ENCODE results near the gene ERC1. TPM values are rescaled to one million over a fixed set of nuclear protein-coding genes. Genes with fewer than 3 reads are reported as not detected.

ERC1 gene
- polyA plus RNA-seq, 1 donor, result 17.5 TPM

- H3K27me3 ChIP-seq (ENCODE audit: control insufficient read depth, insufficient read depth, low read length), result no peaks in the 10 kb centered on the region
- H3K4me1 ChIP-seq (ENCODE audit: control insufficient read depth, insufficient read depth, low read length), result no peaks in the 10 kb centered on the region
- no peak for DNase-seq
- H3K27ac ChIP-seq (ENCODE audit: low read length), result no peak overlapping the region
- H3K36me3 ChIP-seq (ENCODE audit: control insufficient read depth, insufficient read depth, low read length), result no peaks in the 10 kb centered on the region
- H3K4me3 ChIP-seq (ENCODE audit: low read length), result no peak overlapping the region
- H3K9me3 ChIP-seq (ENCODE audit: control insufficient read depth, low read depth, low read length), result no peaks in the 10 kb centered on the region
- no CpG with 5 or more reads among the region's 1 CpG for WGBS (ENCODE audit: insufficient coverage, low lambda C conversion rate)
Observed at GRCh38 chr12:1357711-1358110, 366.7 kb downstream of the ERC1 start.

- no peaks in the 10 kb centered on the region for H3K36me3 ChIP-seq (ENCODE audit: control insufficient read depth, insufficient read depth, low read length)
- 80% methylated on average over 1 of the region's 2 CpGs for WGBS (ENCODE audit: insufficient coverage, low lambda C conversion rate)
- H3K4me1 ChIP-seq (ENCODE audit: control insufficient read depth, insufficient read depth, low read length), result no peaks in the 10 kb centered on the region
- H3K27ac ChIP-seq (ENCODE audit: low read length), result no peak overlapping the region
- no peak for DNase-seq
- H3K9me3 ChIP-seq (ENCODE audit: control insufficient read depth, low read depth, low read length), result no peaks in the 10 kb centered on the region
- no peak overlapping the region for H3K4me3 ChIP-seq (ENCODE audit: low read length)
- no peaks in the 10 kb centered on the region for H3K27me3 ChIP-seq (ENCODE audit: control insufficient read depth, insufficient read depth, low read length)
Observed at GRCh38 chr12:1360441-1361210, 369.6 kb downstream of the ERC1 start.

GRCh38 chr12:1362143-1362662, 371.2 kb downstream of the ERC1 start:
- Histone ChIP-seq H3K9me3 (ENCODE audit: control insufficient read depth, low read depth, low read length) (no peaks in the 10 kb centered on the region), H3K27me3 (ENCODE audit: control insufficient read depth, insufficient read depth, low read length) (no peaks in the 10 kb centered on the region), H3K4me1 (ENCODE audit: control insufficient read depth, insufficient read depth, low read length) (no peaks in the 10 kb centered on the region), H3K4me3 (ENCODE audit: low read length) (no peak overlapping the region), H3K27ac (ENCODE audit: low read length) (no peak overlapping the region), H3K36me3 (ENCODE audit: control insufficient read depth, insufficient read depth, low read length) (no peaks in the 10 kb centered on the region)
- DNase-seq, result no peak
- no CpG with 5 or more reads among the region's 6 CpGs for WGBS (ENCODE audit: insufficient coverage, low lambda C conversion rate)

GRCh38 chr12:1365703-1366102, 374.7 kb downstream of the ERC1 start:
- H3K36me3 ChIP-seq (ENCODE audit: control insufficient read depth, insufficient read depth, low read length), result no peaks in the 10 kb centered on the region
- no peaks in the 10 kb centered on the region for H3K9me3 ChIP-seq (ENCODE audit: control insufficient read depth, low read depth, low read length)
- no peak for DNase-seq
- WGBS (ENCODE audit: insufficient coverage, low lambda C conversion rate), result 100% methylated on average over 1 of the region's 1 CpG
- no peak overlapping the region for H3K27ac ChIP-seq (ENCODE audit: low read length)
- no peaks in the 10 kb centered on the region for H3K4me1 ChIP-seq (ENCODE audit: control insufficient read depth, insufficient read depth, low read length)
- no peak overlapping the region for H3K4me3 ChIP-seq (ENCODE audit: low read length)
- no peaks in the 10 kb centered on the region for H3K27me3 ChIP-seq (ENCODE audit: control insufficient read depth, insufficient read depth, low read length)

GRCh38 chr12:1367331-1368291, 376.6 kb downstream of the ERC1 start:
- H3K9me3 ChIP-seq (ENCODE audit: control insufficient read depth, low read depth, low read length), result no peaks in the 10 kb centered on the region
- peaks cover 2% of the 10 kb centered on the region for H3K36me3 ChIP-seq (ENCODE audit: control insufficient read depth, insufficient read depth, low read length)
- H3K27ac ChIP-seq (ENCODE audit: low read length), result no peak overlapping the region
- no peak overlapping the region for H3K4me3 ChIP-seq (ENCODE audit: low read length)
- no CpG with 5 or more reads among the region's 10 CpGs for WGBS (ENCODE audit: insufficient coverage, low lambda C conversion rate)
- no peaks in the 10 kb centered on the region for H3K27me3 ChIP-seq (ENCODE audit: control insufficient read depth, insufficient read depth, low read length)
- DNase-seq, result no peak
- no peaks in the 10 kb centered on the region for H3K4me1 ChIP-seq (ENCODE audit: control insufficient read depth, insufficient read depth, low read length)

GRCh38 chr12:1369460-1369859, 378.4 kb downstream of the ERC1 start:
- no peaks in the 10 kb centered on the region for H3K9me3 ChIP-seq (ENCODE audit: control insufficient read depth, low read depth, low read length)
- H3K4me3 ChIP-seq (ENCODE audit: low read length), result no peak overlapping the region
- peak in 1 of 2 donors; percentile 6 for DNase-seq
- H3K27ac ChIP-seq (ENCODE audit: low read length), result no peak overlapping the region
- H3K4me1 ChIP-seq (ENCODE audit: control insufficient read depth, insufficient read depth, low read length), result no peaks in the 10 kb centered on the region
- H3K36me3 ChIP-seq (ENCODE audit: control insufficient read depth, insufficient read depth, low read length), result peaks cover 3% of the 10 kb centered on the region
- H3K27me3 ChIP-seq (ENCODE audit: control insufficient read depth, insufficient read depth, low read length), result no peaks in the 10 kb centered on the region
- WGBS (ENCODE audit: insufficient coverage, low lambda C conversion rate), result 65% methylated on average over 2 of the region's 5 CpGs

- DNase-seq, result no peak
- H3K27ac ChIP-seq (ENCODE audit: low read length), result no peak overlapping the region
- no peaks in the 10 kb centered on the region for H3K9me3 ChIP-seq (ENCODE audit: control insufficient read depth, low read depth, low read length)
- peaks cover 3% of the 10 kb centered on the region for H3K36me3 ChIP-seq (ENCODE audit: control insufficient read depth, insufficient read depth, low read length)
- no peaks in the 10 kb centered on the region for H3K27me3 ChIP-seq (ENCODE audit: control insufficient read depth, insufficient read depth, low read length)
- no peaks in the 10 kb centered on the region for H3K4me1 ChIP-seq (ENCODE audit: control insufficient read depth, insufficient read depth, low read length)
- 100% methylated on average over 1 of the region's 1 CpG for WGBS (ENCODE audit: insufficient coverage, low lambda C conversion rate)
- no peak overlapping the region for H3K4me3 ChIP-seq (ENCODE audit: low read length)
Observed at GRCh38 chr12:1369938-1370500, 379.0 kb downstream of the ERC1 start.

- Histone ChIP-seq H3K36me3 (ENCODE audit: control insufficient read depth, insufficient read depth, low read length) (peaks cover 13% of the 10 kb centered on the region), H3K4me1 (ENCODE audit: control insufficient read depth, insufficient read depth, low read length) (no peaks in the 10 kb centered on the region), H3K27me3 (ENCODE audit: control insufficient read depth, insufficient read depth, low read length) (no peaks in the 10 kb centered on the region), H3K27ac (ENCODE audit: low read length) (no peak overlapping the region), H3K4me3 (ENCODE audit: low read length) (no peak overlapping the region), H3K9me3 (ENCODE audit: control insufficient read depth, low read depth, low read length) (no peaks in the 10 kb centered on the region)
- DNase-seq, result no peak
- 80% methylated on average over 2 of the region's 8 CpGs for WGBS (ENCODE audit: insufficient coverage, low lambda C conversion rate)
Observed at GRCh38 chr12:1373901-1374735, 383.1 kb downstream of the ERC1 start.

GRCh38 chr12:1375323-1375722, 384.3 kb downstream of the ERC1 start:
- no peak for DNase-seq
- H3K36me3 ChIP-seq (ENCODE audit: control insufficient read depth, insufficient read depth, low read length), result peaks cover 13% of the 10 kb centered on the region
- no peaks in the 10 kb centered on the region for H3K4me1 ChIP-seq (ENCODE audit: control insufficient read depth, insufficient read depth, low read length)
- no peak overlapping the region for H3K4me3 ChIP-seq (ENCODE audit: low read length)
- H3K27me3 ChIP-seq (ENCODE audit: control insufficient read depth, insufficient read depth, low read length), result no peaks in the 10 kb centered on the region
- WGBS (ENCODE audit: insufficient coverage, low lambda C conversion rate), result 100% methylated on average over 2 of the region's 6 CpGs
- H3K27ac ChIP-seq (ENCODE audit: low read length), result no peak overlapping the region
- no peaks in the 10 kb centered on the region for H3K9me3 ChIP-seq (ENCODE audit: control insufficient read depth, low read depth, low read length)
